Osteoblast (primary cell): ENCODE results near the gene NEK8. TPM values are rescaled to one million over a fixed set of nuclear protein-coding genes. Genes with fewer than 3 reads are reported as not detected.

Experiments
- DNase-seq: peaks from one replicate; pipeline ENCODE4 v3.0.0; 2011; ENCODE audit warnings: low spot score, mixed read lengths; ENCODE audit not compliant: insufficient read length; ENCODE audit errors: missing footprints
- H2AFZ ChIP-seq: 2 replicates; pipeline ENCODE4 v1.6.0; 2011; ENCODE audit warnings: mild to moderate bottlenecking, low read length
- H3K27ac ChIP-seq: 2 replicates; pipeline ENCODE4 v1.5.1; 2011; ENCODE audit warnings: mild to moderate bottlenecking, low read depth, low read length, moderate library complexity
- H3K27me3 ChIP-seq: 2 replicates; pipeline ENCODE4 v1.6.0; 2012; ENCODE audit warnings: mild to moderate bottlenecking, control low read depth, inconsistent platforms, low read length, moderate library complexity; ENCODE audit not compliant: insufficient read depth
- H3K36me3 ChIP-seq: 2 replicates; pipeline ENCODE4 v1.5.1; 2011; ENCODE audit warnings: mild to moderate bottlenecking, low read length, control low read depth, moderate library complexity; ENCODE audit not compliant: insufficient read depth
- H3K4me1 ChIP-seq: 2 replicates; pipeline ENCODE4 v1.5.1; 2011; ENCODE audit warnings: mild to moderate bottlenecking, low read length, control low read depth, moderate library complexity; ENCODE audit not compliant: insufficient read depth
- H3K4me2 ChIP-seq: 2 replicates; pipeline ENCODE4 v1.6.0; 2011; ENCODE audit warnings: mild to moderate bottlenecking, low read length; ENCODE audit not compliant: insufficient read depth
- H3K4me3 ChIP-seq: fragments of 200-600 bp; sonication (generic); 3 replicates; pipeline ENCODE4 v1.5.1; 2012; ENCODE audit warnings: mild to moderate bottlenecking, low read length, inconsistent platforms; ENCODE audit not compliant: insufficient read depth
- H3K79me2 ChIP-seq: 2 replicates; pipeline ENCODE4 v1.6.0; 2012; ENCODE audit warnings: mild to moderate bottlenecking, low read length, control low read depth, inconsistent platforms; ENCODE audit not compliant: insufficient read depth
- H3K9me3 ChIP-seq: 2 replicates; pipeline ENCODE4 v1.5.1; 2011; ENCODE audit warnings: low read depth, low read length, control low read depth
- H4K20me1 ChIP-seq: 2 replicates; pipeline ENCODE4 v1.6.0; 2012; ENCODE audit warnings: mild to moderate bottlenecking, low read length, control low read depth; ENCODE audit not compliant: insufficient read depth
- CTCF ChIP-seq: IDR thresholded peaks from 2 replicates; pipeline ENCODE4 v1.5.1; 2011; ENCODE audit warnings: mild to moderate bottlenecking, low read depth, low read length, moderate library complexity; ENCODE audit errors: extremely low read depth
- total RNA-seq: library from RNA; depleted of rRNA; stranded (reverse); fragments of >200 nt; gene quantifications from 2 replicates; pipeline ENCODE4 v1.2.3, GENCODE V29; 2012

NEK8 gene
- total RNA-seq, 1 donor = 7.2 TPM

DNA sequence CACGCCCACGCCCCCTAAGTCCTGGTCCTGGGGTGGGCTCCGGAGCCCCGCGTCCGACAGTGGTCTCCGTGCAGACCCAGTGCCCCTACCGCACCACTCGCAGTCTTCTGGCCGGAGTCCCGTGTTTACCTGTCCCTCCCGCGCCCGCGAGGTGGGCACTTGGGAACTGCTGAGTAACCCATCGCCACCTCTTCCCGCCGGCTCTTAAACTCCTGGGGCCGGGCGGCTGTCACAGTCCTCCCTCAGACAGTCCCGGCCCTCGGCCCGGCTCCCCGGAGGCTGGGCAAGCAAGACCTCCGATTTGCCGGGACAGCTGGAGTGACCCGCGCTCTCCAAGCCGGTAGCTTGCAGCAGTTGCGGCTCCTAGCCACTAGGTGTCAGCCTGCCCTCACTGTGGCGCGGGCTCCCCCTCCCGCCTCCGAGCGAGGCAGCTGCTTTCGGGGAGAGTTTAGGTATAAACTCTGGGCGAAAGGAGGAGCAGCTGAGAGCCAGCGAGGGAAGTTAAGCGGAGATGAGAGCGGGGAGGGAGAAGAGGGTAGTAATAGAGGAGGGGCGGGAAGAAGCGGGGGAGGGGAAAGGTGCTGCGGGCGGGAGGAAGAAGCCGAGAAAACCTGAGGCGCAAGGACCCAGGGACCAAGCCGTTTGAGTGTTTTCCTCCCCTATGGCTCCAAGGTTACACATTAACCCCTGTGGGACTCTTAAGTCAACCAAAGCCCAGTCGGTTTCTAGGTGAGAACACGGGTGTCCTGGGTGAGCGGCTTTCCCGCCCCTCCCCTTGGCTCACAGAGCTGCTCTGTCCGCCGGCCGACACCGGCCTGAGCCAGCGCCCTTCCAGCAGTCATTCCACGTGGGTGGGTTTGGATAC lies 1.7 kb upstream of the NEK8 start:
- H3K9me3 ChIP-seq = no peaks in the 10 kb centered on the region
- peak; percentile 97 for TF ChIP-seq CTCF
- peak; percentile 98 for DNase-seq
- H2AFZ ChIP-seq = peak overlapping the region; percentile 89
- H3K27me3 ChIP-seq = no peaks in the 10 kb centered on the region
- H3K4me2 ChIP-seq = peak overlapping the region; percentile 100
- peaks cover 33% of the 10 kb centered on the region for H3K4me1 ChIP-seq
- peak overlapping the region; percentile 79 for H3K4me3 ChIP-seq
- H3K36me3 ChIP-seq = peaks cover 32% of the 10 kb centered on the region
- H4K20me1 ChIP-seq = peaks cover 25% of the 10 kb centered on the region
- peak overlapping the region; percentile 51 for H3K27ac ChIP-seq
- peaks cover 14% of the 10 kb centered on the region for H3K79me2 ChIP-seq

DNA sequence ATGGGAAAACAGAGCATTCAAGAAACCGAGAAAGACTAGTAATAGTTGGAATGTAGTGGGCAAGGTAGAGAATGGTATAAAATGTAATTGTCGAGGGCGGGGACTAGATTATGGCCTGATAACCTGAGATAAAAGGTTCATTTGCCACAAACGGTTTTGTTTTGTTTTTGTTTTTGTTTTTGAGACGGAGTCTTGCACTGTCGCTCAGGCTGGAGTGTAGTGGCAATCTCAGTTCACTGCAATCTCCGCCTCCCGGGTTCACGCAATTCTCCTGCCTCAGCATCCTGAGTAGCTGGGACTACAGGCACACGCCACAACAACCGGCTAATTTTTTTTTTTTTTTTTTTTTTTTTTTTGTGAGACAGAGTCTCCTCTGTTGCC lies 1.4 kb downstream of the NEK8 start:
- Histone ChIP-seq H3K9me3 (no peaks in the 10 kb centered on the region), H3K4me2 (no peak overlapping the region), H3K4me3 (no peak overlapping the region), H3K4me1 (peaks cover 20% of the 10 kb centered on the region), H3K36me3 (peaks cover 1% of the 10 kb centered on the region), H2AFZ (no peak overlapping the region), H4K20me1 (peaks cover 3% of the 10 kb centered on the region), H3K27me3 (no peaks in the 10 kb centered on the region), H3K79me2 (no peaks in the 10 kb centered on the region), H3K27ac (no peak overlapping the region)
- TF ChIP-seq CTCF = no peak
- no peak for DNase-seq

DNA sequence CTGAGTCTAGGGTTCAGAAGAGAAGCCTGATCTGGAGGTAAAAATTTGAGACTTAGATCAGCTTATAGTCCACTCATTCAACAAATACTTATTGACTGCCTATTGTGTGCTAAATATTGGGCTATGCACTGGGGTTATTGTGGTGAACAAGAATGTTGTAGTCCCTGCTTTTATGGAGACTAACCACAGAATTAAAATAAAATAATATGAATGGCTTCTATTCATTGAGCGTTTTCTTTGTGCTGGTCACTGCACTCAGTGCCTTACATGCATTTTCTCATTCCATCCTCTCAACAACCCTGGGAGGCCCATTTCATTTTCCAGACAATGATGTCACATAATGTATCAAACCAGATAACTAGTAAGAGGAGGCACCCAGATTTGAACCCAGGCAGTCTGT lies 4.8 kb downstream of the NEK8 start:
- no peaks in the 10 kb centered on the region for H4K20me1 ChIP-seq
- H3K9me3 ChIP-seq = no peaks in the 10 kb centered on the region
- DNase-seq = peak; percentile 31
- H3K27me3 ChIP-seq = no peaks in the 10 kb centered on the region
- TF ChIP-seq CTCF = no peak
- no peaks in the 10 kb centered on the region for H3K79me2 ChIP-seq
- H3K36me3 ChIP-seq = no peaks in the 10 kb centered on the region
- no peak overlapping the region for H3K4me3 ChIP-seq
- no peak overlapping the region for H3K27ac ChIP-seq
- H3K4me2 ChIP-seq = no peak overlapping the region
- H2AFZ ChIP-seq = no peak overlapping the region
- peaks cover 3% of the 10 kb centered on the region for H3K4me1 ChIP-seq

- no peak overlapping the region for H2AFZ ChIP-seq
Observed at GRCh38 chr17:28734712-28735241, 6.2 kb downstream of the NEK8 start.

More at GRCh38 chr17:28734712-28735241, 6.2 kb downstream of the NEK8 start:
- Histone ChIP-seq H3K79me2 (no peaks in the 10 kb centered on the region), H3K27ac (no peak overlapping the region), H3K36me3 (no peaks in the 10 kb centered on the region), H4K20me1 (no peaks in the 10 kb centered on the region), H3K4me3 (no peak overlapping the region), H3K4me1 (no peaks in the 10 kb centered on the region), H3K27me3 (no peaks in the 10 kb centered on the region), H3K9me3 (no peaks in the 10 kb centered on the region), H3K4me2 (no peak overlapping the region)
- TF ChIP-seq CTCF = no peak
- DNase-seq = peak; percentile 59
